GM12864 (cell line): ENCODE data around the gene LUZP2.

Experiments used
- DNase-seq: peaks from one replicate; pipeline ENCODE4 v3.0.0-alpha.2; 2011; ENCODE audit warnings: low read depth
- H3K4me3 ChIP-seq: 2 replicates; pipeline ENCODE4 v1.5.1; 2011; ENCODE audit warnings: mild to moderate bottlenecking, low read depth, low read length, control low read depth
- TF ChIP-seq, protein P1 (sequence below): IDR thresholded peaks from 2 replicates; pipeline ENCODE4 v1.5.1; 2011; ENCODE audit warnings: low read depth, mild to moderate bottlenecking, moderate library complexity, low read length, control low read depth, inconsistent platforms; ENCODE audit errors: missing control alignments

Gene LUZP2

DNA sequence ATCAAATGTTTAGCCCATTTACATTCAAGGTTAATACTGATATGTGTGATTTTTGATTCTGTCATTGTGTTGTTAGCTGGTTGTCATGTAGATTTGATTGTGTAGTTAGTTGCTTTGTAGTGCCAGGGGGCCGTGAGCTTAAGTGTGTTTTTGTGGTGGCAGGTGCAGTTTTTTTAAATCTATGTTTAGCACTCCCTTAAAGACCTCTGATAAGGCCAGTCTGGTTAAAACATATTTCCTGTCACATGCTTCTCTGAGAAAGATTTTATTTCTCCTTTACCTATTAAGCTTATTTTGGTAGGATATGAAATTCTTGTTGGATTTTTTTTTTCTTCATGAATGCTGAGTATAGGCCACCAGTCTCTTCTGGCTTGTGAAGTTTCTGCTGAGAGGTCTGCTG, 540.6 kb downstream of the LUZP2 start:
- no peak for DNase-seq
- TF ChIP-seq, protein P1, sequence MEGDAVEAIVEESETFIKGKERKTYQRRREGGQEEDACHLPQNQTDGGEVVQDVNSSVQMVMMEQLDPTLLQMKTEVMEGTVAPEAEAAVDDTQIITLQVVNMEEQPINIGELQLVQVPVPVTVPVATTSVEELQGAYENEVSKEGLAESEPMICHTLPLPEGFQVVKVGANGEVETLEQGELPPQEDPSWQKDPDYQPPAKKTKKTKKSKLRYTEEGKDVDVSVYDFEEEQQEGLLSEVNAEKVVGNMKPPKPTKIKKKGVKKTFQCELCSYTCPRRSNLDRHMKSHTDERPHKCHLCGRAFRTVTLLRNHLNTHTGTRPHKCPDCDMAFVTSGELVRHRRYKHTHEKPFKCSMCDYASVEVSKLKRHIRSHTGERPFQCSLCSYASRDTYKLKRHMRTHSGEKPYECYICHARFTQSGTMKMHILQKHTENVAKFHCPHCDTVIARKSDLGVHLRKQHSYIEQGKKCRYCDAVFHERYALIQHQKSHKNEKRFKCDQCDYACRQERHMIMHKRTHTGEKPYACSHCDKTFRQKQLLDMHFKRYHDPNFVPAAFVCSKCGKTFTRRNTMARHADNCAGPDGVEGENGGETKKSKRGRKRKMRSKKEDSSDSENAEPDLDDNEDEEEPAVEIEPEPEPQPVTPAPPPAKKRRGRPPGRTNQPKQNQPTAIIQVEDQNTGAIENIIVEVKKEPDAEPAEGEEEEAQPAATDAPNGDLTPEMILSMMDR: no peak
- H3K4me3 ChIP-seq: no peak overlapping the region

DNA sequence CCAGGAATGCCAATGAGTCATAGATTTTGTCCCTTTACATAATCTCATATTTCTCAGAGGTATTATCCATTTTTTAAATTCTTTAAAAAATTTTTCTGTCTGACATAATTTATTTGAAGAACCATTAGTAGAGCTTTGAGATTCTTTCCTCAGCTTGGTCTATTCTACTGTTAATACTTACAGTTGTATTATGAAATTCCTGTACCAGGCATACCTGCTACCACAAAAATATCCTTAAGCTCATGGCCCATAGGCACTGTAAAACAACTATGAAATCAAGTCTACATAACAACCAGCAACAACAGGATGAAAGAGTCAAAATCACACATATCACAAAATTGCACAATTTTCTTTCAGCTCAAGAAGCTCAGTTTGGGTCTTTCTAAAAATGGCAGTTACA, 541.3 kb downstream of the LUZP2 start:
- no peak for DNase-seq
- H3K4me3 ChIP-seq: no peak overlapping the region
- TF ChIP-seq, protein P1: no peak

DNA sequence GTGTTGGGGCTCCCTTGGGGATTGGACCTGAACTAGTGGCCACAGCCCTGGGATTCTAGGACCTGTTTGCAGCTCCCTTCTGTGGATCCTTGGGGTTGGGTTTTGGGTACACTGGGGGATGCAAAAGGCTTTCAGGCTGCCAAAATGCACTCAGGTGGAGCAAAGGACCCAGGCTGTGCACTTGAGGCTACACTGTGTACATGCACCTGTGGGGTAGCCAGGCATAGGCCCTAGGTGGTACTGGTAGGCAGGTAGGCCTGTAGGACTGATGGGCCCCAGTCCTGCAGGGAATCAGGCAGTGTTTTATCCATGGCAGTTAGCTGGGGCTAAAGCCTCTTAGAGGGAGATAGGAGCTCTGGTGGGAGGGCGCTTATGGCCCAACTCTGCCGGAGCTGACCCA, 542.3 kb downstream of the LUZP2 start:
- TF ChIP-seq, protein P1: no peak
- no peak overlapping the region for H3K4me3 ChIP-seq
- no peak for DNase-seq

DNA sequence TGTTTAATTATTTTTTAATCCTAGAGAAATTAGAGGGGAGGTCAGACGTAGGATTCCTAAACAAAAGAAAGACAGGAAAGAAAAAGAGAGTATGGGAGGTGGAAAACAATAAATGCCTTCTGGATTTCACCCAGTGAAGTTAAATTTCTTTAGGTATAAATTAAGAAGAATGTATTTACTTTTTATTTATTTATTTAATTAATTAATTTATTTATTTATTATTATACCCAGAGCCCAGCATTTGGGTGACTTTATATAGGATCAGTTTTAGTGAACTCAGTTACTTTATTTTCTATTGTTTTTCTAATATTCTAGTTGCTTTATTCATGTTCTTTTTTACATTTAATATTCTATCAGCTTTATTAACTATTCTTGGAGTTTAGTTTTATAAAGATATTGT, 551.8 kb downstream of the LUZP2 start:
- no peak for DNase-seq
- TF ChIP-seq, protein P1: no peak

DNA sequence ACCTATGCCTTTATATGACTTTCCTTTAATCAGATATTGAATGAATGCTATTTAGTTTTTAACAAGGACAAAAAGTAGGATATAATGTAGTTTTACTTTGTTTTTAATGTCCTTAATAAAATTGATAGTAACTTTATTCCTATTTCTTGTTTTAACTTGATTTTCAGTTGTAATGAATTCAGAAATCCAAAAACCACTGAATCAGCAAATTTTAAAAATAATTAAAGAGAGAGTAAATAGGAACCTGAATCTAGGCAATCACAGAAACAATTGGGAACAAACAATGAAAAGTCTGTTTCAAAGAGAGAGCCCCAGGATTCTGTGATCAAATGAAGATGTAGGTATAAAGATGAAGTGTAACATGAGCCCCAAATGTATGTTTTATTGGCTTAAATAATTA, 556.0 kb downstream of the LUZP2 start:
- TF ChIP-seq, protein P1: no peak
- no peak for DNase-seq
- H3K4me3 ChIP-seq: no peak overlapping the region

More for the DNA sequence above, 551.8 kb downstream of the LUZP2 start:
- no peak overlapping the region for H3K4me3 ChIP-seq

DNA sequence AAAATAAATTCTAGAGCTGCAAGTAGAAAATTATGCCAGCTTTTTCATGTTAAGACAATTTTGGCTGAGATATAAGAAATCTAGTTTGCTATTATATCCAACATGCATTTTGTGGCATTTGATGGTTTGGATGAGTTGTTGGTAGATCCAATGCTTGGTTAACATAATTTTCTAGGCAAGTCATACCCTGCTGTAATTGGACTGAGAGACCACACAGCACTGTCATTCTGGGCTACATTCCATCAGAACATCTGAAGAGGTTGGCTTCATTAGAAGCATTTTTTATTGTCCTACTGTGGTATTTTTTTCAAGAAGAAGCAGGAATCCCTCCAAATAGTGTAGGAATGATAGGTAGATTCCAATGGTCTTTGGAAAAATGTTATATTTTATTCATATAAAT, 561.0 kb downstream of the LUZP2 start:
- H3K4me3 ChIP-seq: no peak overlapping the region
- TF ChIP-seq, protein P1: no peak
- DNase-seq: no peak

DNA sequence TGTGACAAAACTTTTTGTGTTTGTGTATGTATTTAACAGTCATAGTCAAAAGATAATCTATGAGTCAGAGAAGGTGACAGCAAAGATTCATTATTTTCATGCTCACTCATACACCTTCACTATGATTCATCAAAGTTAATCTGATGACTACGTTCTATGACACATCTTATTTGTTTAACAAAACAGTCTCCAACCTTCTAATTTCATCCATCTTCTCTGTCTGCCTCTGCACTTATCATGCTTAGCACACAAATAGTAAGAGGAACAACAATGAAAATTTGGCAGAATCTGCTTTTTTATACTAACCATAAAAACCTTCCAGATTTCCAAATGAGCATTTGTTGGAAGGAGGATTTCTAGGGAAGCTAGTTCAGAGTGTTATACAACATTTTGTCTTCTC, 568.9 kb downstream of the LUZP2 start:
- no peak overlapping the region for H3K4me3 ChIP-seq
- TF ChIP-seq, protein P1: no peak
- DNase-seq: no peak
